ENCODE data around the gene STRBP.

STRBP gene

GRCh38 chr9:123121457-123121856, 146.9 kb downstream of the STRBP start:
- no peak for DNase-seq

- no peak for DNase-seq
These were observed 147.4 kb downstream of the STRBP start for GRCh38 chr9:123120953-123121352.

GRCh38 chr9:123120131-123120530, 148.3 kb downstream of the STRBP start:
- no peak for DNase-seq

- no peak for DNase-seq
These were observed 148.8 kb downstream of the STRBP start for GRCh38 chr9:123119566-123119965.

- no peak for DNase-seq
These were observed 152.3 kb downstream of the STRBP start for GRCh38 chr9:123116036-123116435.

- no peak for DNase-seq
These were observed 153.1 kb downstream of the STRBP start for GRCh38 chr9:123115146-123115913.

GRCh38 chr9:123113185-123113584, 155.2 kb downstream of the STRBP start:
- DNase-seq = no peak

- DNase-seq = no peak
These were observed 156.1 kb downstream of the STRBP start for GRCh38 chr9:123112015-123112975.

GRCh38 chr9:123111427-123112014, 156.9 kb downstream of the STRBP start:
- no peak for DNase-seq

- DNase-seq = no peak
These were observed 158.7 kb downstream of the STRBP start for GRCh38 chr9:123109540-123110279.

GRCh38 chr9:123108976-123109375, 159.4 kb downstream of the STRBP start:
- DNase-seq = no peak

GRCh38 chr9:123107639-123108285, 160.6 kb downstream of the STRBP start:
- no peak for DNase-seq

GRCh38 chr9:123105490-123105889, 162.9 kb downstream of the STRBP start:
- DNase-seq = no peak

GRCh38 chr9:123104807-123105206, 163.6 kb downstream of the STRBP start:
- DNase-seq = no peak

- no peak for DNase-seq
These were observed 165.8 kb downstream of the STRBP start for GRCh38 chr9:123102375-123103113.

GRCh38 chr9:123099548-123099947, 168.8 kb downstream of the STRBP start:
- DNase-seq = no peak

GRCh38 chr9:123099042-123099441, 169.3 kb downstream of the STRBP start:
- DNase-seq = no peak

- DNase-seq = no peak
These were observed 170.3 kb downstream of the STRBP start for GRCh38 chr9:123098096-123098459.

- DNase-seq = no peak
These were observed 170.8 kb downstream of the STRBP start for GRCh38 chr9:123097430-123098095.

GRCh38 chr9:123096987-123097386, 171.4 kb downstream of the STRBP start:
- DNase-seq = no peak

- DNase-seq = no peak
These were observed 175.2 kb downstream of the STRBP start for GRCh38 chr9:123093141-123093540.
